ENCODE measurements around the gene PXDN.

- TF ChIP-seq CTCF (IDR thresholded peaks at IDR 0.05) (no peak), POLR2AphosphoS5 (IDR thresholded peaks at IDR 0.05) (no peak), POLR2A (IDR thresholded peaks at IDR 0.05) (no peak), EP300 (IDR thresholded peaks at IDR 0.05) (no peak)
Measured at GRCh38 chr2:1709335-1709605, 35.0 kb downstream of the PXDN start.

Data from stomach (tissue), 4 donors.